Neuronal stem cell (in vitro differentiated cells): ENCODE data around the gene PAFAH2.

Experiments
- DNase-seq: peaks from one replicate; pipeline ENCODE4 v3.0.0-alpha.2; 2013; ENCODE audit warnings: low spot score
- H2AFZ ChIP-seq: one replicate; pipeline ENCODE4 v1.6.1; 2013; ENCODE audit warnings: mild to moderate bottlenecking, low read length, inconsistent platforms
- H2AK5ac ChIP-seq: 2 replicates; pipeline ENCODE4 v1.6.1; 2013; ENCODE audit warnings: low read depth, mild to moderate bottlenecking, inconsistent platforms, low read length, moderate library complexity, mixed read lengths
- H2BK120ac ChIP-seq: 2 replicates; pipeline ENCODE4 v1.6.1; 2013; ENCODE audit warnings: low read depth, mild to moderate bottlenecking, inconsistent platforms, low read length, moderate library complexity, mixed read lengths
- H2BK12ac ChIP-seq: one replicate; pipeline ENCODE4 v1.6.1; 2013; ENCODE audit warnings: low read length, inconsistent platforms
- H2BK15ac ChIP-seq: 2 replicates; pipeline ENCODE4 v1.6.1; 2013; ENCODE audit warnings: mild to moderate bottlenecking, low read length, inconsistent platforms, mixed read lengths
- H2BK5ac ChIP-seq: one replicate; pipeline ENCODE4 v1.6.1; 2013; ENCODE audit warnings: inconsistent platforms, mild to moderate bottlenecking, low read length, moderate library complexity
- H3K14ac ChIP-seq: one replicate; pipeline ENCODE4 v1.6.1; 2013; ENCODE audit warnings: low read length, inconsistent platforms
- H3K18ac ChIP-seq: 2 replicates; pipeline ENCODE4 v1.6.1; 2013; ENCODE audit warnings: low read length, inconsistent platforms
- H3K23ac ChIP-seq: 2 replicates; pipeline ENCODE4 v1.6.1; 2013; ENCODE audit warnings: low read depth, mild to moderate bottlenecking, mixed read lengths, low read length, inconsistent platforms; ENCODE audit not compliant: poor library complexity
- H3K27ac ChIP-seq: replicated peaks from 3 replicates; pipeline ENCODE4 v1.5.1; 2013; ENCODE audit warnings: low read length, inconsistent platforms
- H3K27me3 ChIP-seq, 3 experiments: 2 replicates each; pipeline ENCODE4 v1.6.1; 2013; ENCODE audit warnings: low read length in 3 of 3, mild to moderate bottlenecking in 2 of 3, inconsistent platforms in 1 of 3, low read depth in 1 of 3, mixed read lengths in 1 of 3, moderate library complexity in 1 of 3; ENCODE audit not compliant: control insufficient read depth in 3 of 3, insufficient read depth in 3 of 3
- H3K36me3 ChIP-seq, 2 donors: replicated peaks in 1 of 2; 2 replicates each; pipeline ENCODE4 v1.6.1; 2013; ENCODE audit warnings: low read length in 2 of 2; ENCODE audit not compliant: control insufficient read depth in 2 of 2, insufficient read depth in 2 of 2
- H3K4ac ChIP-seq: 2 replicates; pipeline ENCODE4 v1.6.1; 2013; ENCODE audit warnings: inconsistent platforms, mild to moderate bottlenecking, low read length, moderate library complexity
- H3K4me1 ChIP-seq, 2 donors: 1 replicate in 1 of 2; 2 replicates in 1 of 2; pipeline ENCODE4 v1.6.1; 2013; ENCODE audit warnings: low read length in 2 of 2, low read depth in 1 of 2; ENCODE audit not compliant: control insufficient read depth in 2 of 2, insufficient read depth in 1 of 2
- H3K4me2 ChIP-seq: one replicate; pipeline ENCODE4 v1.6.1; 2013; ENCODE audit warnings: mild to moderate bottlenecking, low read length, inconsistent platforms; ENCODE audit not compliant: insufficient read depth, poor library complexity, severe bottlenecking
- H3K4me3 ChIP-seq, 2 donors: 2 replicates each; pipeline ENCODE4 v1.5.1; 2013; ENCODE audit warnings: low read length in 2 of 2, mild to moderate bottlenecking in 2 of 2, inconsistent platforms in 1 of 2, moderate library complexity in 1 of 2
- H3K79me1 ChIP-seq: one replicate; pipeline ENCODE4 v1.6.1; 2013; ENCODE audit warnings: low read depth, mild to moderate bottlenecking, inconsistent platforms, low read length, moderate library complexity
- H3K9ac ChIP-seq: one replicate; pipeline ENCODE4 v1.6.1; 2013; ENCODE audit warnings: mild to moderate bottlenecking, low read depth, low read length, inconsistent platforms; ENCODE audit not compliant: poor library complexity
- H3K9me3 ChIP-seq, 2 donors: replicated peaks in 1 of 2; 2 replicates each; pipeline versions ENCODE3 to v1.6.1; 2013; ENCODE audit warnings: low read length in 2 of 2, mild to moderate bottlenecking in 2 of 2, inconsistent platforms in 1 of 2, low read depth in 1 of 2, mixed read lengths in 1 of 2, moderate library complexity in 1 of 2; ENCODE audit not compliant: control insufficient read depth in 2 of 2, insufficient read depth in 1 of 2
- H4K8ac ChIP-seq: one replicate; pipeline ENCODE4 v1.6.1; 2013; ENCODE audit warnings: low read depth, mild to moderate bottlenecking, inconsistent platforms, low read length, moderate library complexity
- H4K91ac ChIP-seq: one replicate; pipeline ENCODE4 v1.6.1; 2013; ENCODE audit warnings: low read length, low read depth, mild to moderate bottlenecking, inconsistent platforms; ENCODE audit not compliant: poor library complexity
- WGBS, 2 donors: extraction: QIAGEN DNeasy Blood & Tissue Kit; methylation state at CpG; one replicate each; pipeline ENCODE4 v1.1.7; 2013; ENCODE audit warnings: missing lambda C conversion rate in 2 of 2, mixed read lengths in 1 of 2; ENCODE audit not compliant: insufficient read length in 2 of 2, insufficient replicate concordance in 1 of 2; ENCODE audit errors: extremely low coverage in 2 of 2; 5-methylcytosine and 5-hydroxymethylcytosine counted together

PAFAH2 gene

GRCh38 chr1:26005434-26006105 is 7.7 kb upstream of the PAFAH2 start:
- H3K4me3 ChIP-seq: no peak overlapping the region
- no peak overlapping the region for H2BK120ac ChIP-seq
- H4K8ac ChIP-seq: no peak overlapping the region
- H2BK15ac ChIP-seq: no peak overlapping the region
- no peak overlapping the region for H3K14ac ChIP-seq
- peaks cover 0 to 7% (median 2%) of the 10 kb centered on the region in 3 experiments for H3K27me3 ChIP-seq
- no peaks in the 10 kb centered on the region for H3K36me3 ChIP-seq
- H2AFZ ChIP-seq: no peak overlapping the region
- no peak overlapping the region for H3K4ac ChIP-seq
- no peaks in the 10 kb centered on the region for H3K9me3 ChIP-seq
- no peak for DNase-seq
- no peak overlapping the region for H2BK5ac ChIP-seq
- no peaks in the 10 kb centered on the region for H3K79me1 ChIP-seq
- no peak overlapping the region for H2AK5ac ChIP-seq
- no peak overlapping the region for H3K27ac ChIP-seq
- no peak overlapping the region for H3K23ac ChIP-seq
- H2BK12ac ChIP-seq: no peak overlapping the region
- H4K91ac ChIP-seq: no peak overlapping the region
- WGBS, 2 donors: no CpG with 5 or more reads among the region's 4 CpGs
- H3K4me1 ChIP-seq: no peaks in the 10 kb centered on the region
- H3K18ac ChIP-seq: no peak overlapping the region
- H3K4me2 ChIP-seq: no peak overlapping the region
- no peak overlapping the region for H3K9ac ChIP-seq

GRCh38 chr1:26003756-26004155 is 5.9 kb upstream of the PAFAH2 start:
- H3K36me3 ChIP-seq: no peaks in the 10 kb centered on the region
- no peak overlapping the region for H3K4me2 ChIP-seq
- no peak overlapping the region for H2BK15ac ChIP-seq
- H4K91ac ChIP-seq: no peak overlapping the region
- peaks cover 0 to 7% (median 2%) of the 10 kb centered on the region in 3 experiments for H3K27me3 ChIP-seq
- H2AK5ac ChIP-seq: no peak overlapping the region
- H2AFZ ChIP-seq: no peak overlapping the region
- no peak overlapping the region for H2BK120ac ChIP-seq
- no peak overlapping the region for H2BK5ac ChIP-seq
- no peak overlapping the region for H3K9ac ChIP-seq
- no peak overlapping the region for H3K4ac ChIP-seq
- no peak overlapping the region for H2BK12ac ChIP-seq
- peaks cover under 1 to 3% of the 10 kb centered on the region in 2 donors for H3K4me1 ChIP-seq
- no peak overlapping the region for H3K27ac ChIP-seq
- no peak overlapping the region for H3K4me3 ChIP-seq
- no peak overlapping the region for H3K14ac ChIP-seq
- no peak overlapping the region for H3K23ac ChIP-seq
- DNase-seq: no peak
- no peaks in the 10 kb centered on the region for H3K9me3 ChIP-seq
- no peaks in the 10 kb centered on the region for H3K79me1 ChIP-seq
- WGBS, 2 donors: no CpG with 5 or more reads among the region's 2 CpGs
- H4K8ac ChIP-seq: no peak overlapping the region
- no peak overlapping the region for H3K18ac ChIP-seq

- H3K79me1 ChIP-seq: no peaks in the 10 kb centered on the region
- no peak overlapping the region for H3K14ac ChIP-seq
- H2AK5ac ChIP-seq: no peak overlapping the region
Measured at GRCh38 chr1:26003262-26003661, 5.4 kb upstream of the PAFAH2 start.

GRCh38 chr1:25999041-25999800 is 1.4 kb upstream of the PAFAH2 start:
- Histone ChIP-seq H2AFZ (peak overlapping the region; percentile 84), H4K91ac (no peak overlapping the region), H3K9ac (no peak overlapping the region), H2AK5ac (peak overlapping the region; percentile 21), H3K4me1 (peaks cover 12 to 20% of the 10 kb centered on the region in 2 donors), H2BK15ac (peak overlapping the region; percentile 18), H2BK120ac (no peak overlapping the region), H3K4ac (no peak overlapping the region), H2BK5ac (no peak overlapping the region), H3K18ac (no peak overlapping the region), H3K14ac (no peak overlapping the region), H3K4me3 (no peak overlapping the region), H3K4me2 (no peak overlapping the region), H3K27me3 (no peaks in the 10 kb centered on the region), H3K9me3 (no peaks in the 10 kb centered on the region), H3K36me3 (no peaks in the 10 kb centered on the region), H3K79me1 (peaks cover 1% of the 10 kb centered on the region), H4K8ac (no peak overlapping the region), H3K27ac (no peak overlapping the region), H2BK12ac (no peak overlapping the region), H3K23ac (no peak overlapping the region)
- WGBS, 2 donors: no CpG with 5 or more reads among the region's 18 CpGs
- DNase-seq: no peak

More at GRCh38 chr1:26003262-26003661, 5.4 kb upstream of the PAFAH2 start:
- DNase-seq: no peak
- Histone ChIP-seq H3K9me3 (no peaks in the 10 kb centered on the region), H3K27ac (no peak overlapping the region), H3K27me3 (peaks cover 0 to 7% (median 2%) of the 10 kb centered on the region in 3 experiments), H2BK15ac (no peak overlapping the region), H3K18ac (no peak overlapping the region), H4K8ac (no peak overlapping the region), H3K23ac (no peak overlapping the region), H3K36me3 (no peaks in the 10 kb centered on the region), H3K9ac (no peak overlapping the region), H3K4me1 (peaks cover 5 to 6% of the 10 kb centered on the region in 2 donors), H2AFZ (no peak overlapping the region), H3K4me2 (no peak overlapping the region), H2BK5ac (no peak overlapping the region), H2BK120ac (no peak overlapping the region), H3K4ac (no peak overlapping the region), H3K4me3 (no peak overlapping the region), H4K91ac (no peak overlapping the region), H2BK12ac (no peak overlapping the region)
- no CpG with 5 or more reads among the region's 4 CpGs for WGBS, 2 donors
